Natural killer cell (primary cell): ENCODE measurements around the gene ADAM23. TPM values are rescaled to one million over a fixed set of nuclear protein-coding genes. Genes with fewer than 3 reads are reported as not detected.

Source experiments
- ATAC-seq, 3 donors: fragments of 150-1000 bp in 2 of 3; fragments of 200-7000 bp in 1 of 3; cut with Tn5 transposase; 1 replicate in 1 of 3; 2 replicates in 2 of 3; pipeline ENCODE4 v1.10.0; 2021; ENCODE audit warnings: mild to moderate bottlenecking in 2 of 3, moderate library complexity in 2 of 3
- DNase-seq, 2 donors: peaks; one replicate each; pipeline versions ENCODE4 v3.0.0 to v3.0.0-alpha.2; 2013 to 2021; ENCODE audit warnings: mixed read lengths in 1 of 2
- H3K27ac ChIP-seq: one replicate; pipeline ENCODE4 v1.5.1; 2013; ENCODE audit warnings: mild to moderate bottlenecking, low read length
- H3K27me3 ChIP-seq: one replicate; pipeline ENCODE4 v1.6.1; 2013; ENCODE audit warnings: low read length; ENCODE audit not compliant: control insufficient read depth, insufficient read depth
- H3K36me3 ChIP-seq: one replicate; pipeline ENCODE4 v1.6.1; 2013; ENCODE audit warnings: low read length; ENCODE audit not compliant: control insufficient read depth, insufficient read depth
- H3K4me1 ChIP-seq: one replicate; pipeline ENCODE4 v1.6.1; 2013; ENCODE audit warnings: low read length; ENCODE audit not compliant: control insufficient read depth, insufficient read depth
- H3K4me3 ChIP-seq: one replicate; pipeline ENCODE4 v1.5.1; 2013; ENCODE audit warnings: low read length
- H3K9me3 ChIP-seq: one replicate; pipeline ENCODE4 v1.6.1; 2013; ENCODE audit warnings: low read length; ENCODE audit not compliant: control insufficient read depth, insufficient read depth
- H3K27ac Mint-ChIP-seq, 2 donors: one replicate each; pipeline ENCODE4 v1.8.0; 2022; ENCODE audit warnings: mild to moderate bottlenecking in 2 of 2, mixed read lengths in 2 of 2, moderate library complexity in 1 of 2
- H3K27me3 Mint-ChIP-seq, 2 donors: one replicate each; pipeline ENCODE4 v1.8.0; 2022; ENCODE audit warnings: low read depth in 2 of 2, mixed read lengths in 2 of 2
- H3K36me3 Mint-ChIP-seq: one replicate; pipeline ENCODE4 v1.8.0; 2022; ENCODE audit warnings: mixed read lengths
- H3K4me1 Mint-ChIP-seq, 2 donors: one replicate each; pipeline ENCODE4 v1.8.0; 2022; ENCODE audit warnings: mixed read lengths in 2 of 2
- H3K4me3 Mint-ChIP-seq: one replicate; pipeline ENCODE4 v1.8.0; 2022; ENCODE audit warnings: mild to moderate bottlenecking, moderate library complexity, mixed read lengths
- H3K9me3 Mint-ChIP-seq, 2 donors: one replicate each; pipeline ENCODE4 v1.8.0; 2022; ENCODE audit warnings: mixed read lengths in 2 of 2
- WGBS: methylation state at CpG from one replicate; pipeline ENCODE4 v1.1.7; 2013; ENCODE audit warnings: missing lambda C conversion rate; ENCODE audit not compliant: insufficient coverage; 5-methylcytosine and 5-hydroxymethylcytosine counted together
- intact Hi-C: fragments of 100-400 bp; cut with micrococcal nuclease; formaldehyde crosslinking; loops from one replicate; pipeline ENCODE4 v1.14.2; 2022
- total RNA-seq, 4 donors: library from RNA; stranded (reverse); fragments of 120-200 nt in 1 of 4; gene quantifications; one replicate each; pipeline versions ENCODE4 v1.2.3 to v1.2.4, GENCODE V29; 2013 to 2022
- TF ChIP-seq, protein P1 (sequence below): fragments of 200-600 bp; IDR thresholded peaks from one replicate; pipeline ENCODE4 v1.8.0; 2022; ENCODE audit warnings: antibody characterized with exemption

Gene ADAM23
- total RNA-seq, 3 donors from 2014 or later (not counting 1 experiment from before 2014, with no cell fraction given) = 1.6 TPM; not detected in 2

DNA sequence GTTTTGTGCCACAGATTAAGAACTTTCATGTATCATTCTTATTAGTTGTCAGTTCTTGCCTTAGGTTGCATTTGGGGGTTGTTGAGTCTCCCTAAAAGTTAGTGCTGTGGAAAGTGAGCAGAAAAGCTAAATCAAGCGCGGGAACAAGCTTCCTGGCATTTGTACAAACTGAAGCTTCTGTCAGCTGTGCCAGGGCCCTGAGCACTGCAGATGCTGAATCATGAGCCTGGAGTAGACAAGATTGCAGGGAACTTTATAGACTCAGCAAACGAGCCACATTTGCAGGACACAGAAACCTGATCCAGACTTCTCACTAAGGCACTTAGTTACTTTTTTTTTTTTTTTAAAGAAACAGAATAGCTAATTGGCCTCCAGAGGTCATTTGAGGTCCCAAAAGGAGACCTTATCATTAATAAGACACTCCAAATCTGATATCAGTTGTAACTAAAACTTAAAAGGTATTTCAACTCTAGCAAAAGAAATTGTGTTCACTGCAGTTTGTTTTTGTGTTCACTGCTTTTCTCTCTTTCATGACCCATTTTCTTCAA, 88.7 kb downstream of the ADAM23 start:
- WGBS = 75% methylated on average over 3 of the region's 3 CpGs
- peaks cover 0 to 3% of the 10 kb centered on the region in 2 donors for H3K9me3 Mint-ChIP-seq
- ATAC-seq (no peak), DNase-seq (no peak)
- Histone ChIP-seq H3K4me1 (no peaks in the 10 kb centered on the region), H3K27ac (no peak overlapping the region), H3K27me3 (no peaks in the 10 kb centered on the region), H3K9me3 (no peaks in the 10 kb centered on the region), H3K4me3 (no peak overlapping the region), H3K36me3 (no peaks in the 10 kb centered on the region)
- H3K4me3 Mint-ChIP-seq = no peak overlapping the region
- no peaks in the 10 kb centered on the region for H3K4me1 Mint-ChIP-seq
- intact Hi-C loops = no loop called here
- TF ChIP-seq, protein P1, sequence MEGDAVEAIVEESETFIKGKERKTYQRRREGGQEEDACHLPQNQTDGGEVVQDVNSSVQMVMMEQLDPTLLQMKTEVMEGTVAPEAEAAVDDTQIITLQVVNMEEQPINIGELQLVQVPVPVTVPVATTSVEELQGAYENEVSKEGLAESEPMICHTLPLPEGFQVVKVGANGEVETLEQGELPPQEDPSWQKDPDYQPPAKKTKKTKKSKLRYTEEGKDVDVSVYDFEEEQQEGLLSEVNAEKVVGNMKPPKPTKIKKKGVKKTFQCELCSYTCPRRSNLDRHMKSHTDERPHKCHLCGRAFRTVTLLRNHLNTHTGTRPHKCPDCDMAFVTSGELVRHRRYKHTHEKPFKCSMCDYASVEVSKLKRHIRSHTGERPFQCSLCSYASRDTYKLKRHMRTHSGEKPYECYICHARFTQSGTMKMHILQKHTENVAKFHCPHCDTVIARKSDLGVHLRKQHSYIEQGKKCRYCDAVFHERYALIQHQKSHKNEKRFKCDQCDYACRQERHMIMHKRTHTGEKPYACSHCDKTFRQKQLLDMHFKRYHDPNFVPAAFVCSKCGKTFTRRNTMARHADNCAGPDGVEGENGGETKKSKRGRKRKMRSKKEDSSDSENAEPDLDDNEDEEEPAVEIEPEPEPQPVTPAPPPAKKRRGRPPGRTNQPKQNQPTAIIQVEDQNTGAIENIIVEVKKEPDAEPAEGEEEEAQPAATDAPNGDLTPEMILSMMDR = no peak
- no peak overlapping the region for H3K27ac Mint-ChIP-seq
- H3K27me3 Mint-ChIP-seq = peaks cover 0 to 3% of the 10 kb centered on the region in 2 donors
- H3K36me3 Mint-ChIP-seq = no peaks in the 10 kb centered on the region

DNA sequence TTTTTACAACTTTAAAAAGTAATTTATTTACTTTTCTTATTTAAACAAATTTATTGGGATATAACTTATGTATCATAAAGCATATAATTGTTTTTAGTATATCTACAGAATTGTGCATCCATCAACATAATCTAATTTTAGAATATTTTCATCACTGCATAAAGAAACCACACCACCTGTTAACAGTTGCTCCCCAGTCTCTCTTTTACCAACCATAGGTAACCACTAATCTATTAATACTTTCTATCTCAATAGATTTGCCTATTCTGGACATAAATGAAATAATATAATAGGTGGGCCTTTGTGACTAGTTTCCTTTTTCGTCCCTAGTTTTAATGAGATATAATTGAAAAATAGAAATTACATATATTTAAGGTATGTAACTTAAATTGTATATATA, 90.6 kb downstream of the ADAM23 start:
- Histone ChIP-seq H3K4me3 (no peak overlapping the region), H3K36me3 (no peaks in the 10 kb centered on the region), H3K27me3 (no peaks in the 10 kb centered on the region), H3K9me3 (no peaks in the 10 kb centered on the region), H3K27ac (no peak overlapping the region), H3K4me1 (no peaks in the 10 kb centered on the region)
- H3K4me3 Mint-ChIP-seq = no peak overlapping the region
- WGBS = no CpG with 5 or more reads among the region's 1 CpG
- no peaks in the 10 kb centered on the region for H3K36me3 Mint-ChIP-seq
- H3K27ac Mint-ChIP-seq = no peak overlapping the region
- DNase-seq (no peak), ATAC-seq (no peak)
- intact Hi-C loops = no loop called here
- H3K4me1 Mint-ChIP-seq = no peaks in the 10 kb centered on the region
- peaks cover 0 to 3% of the 10 kb centered on the region in 2 donors for H3K9me3 Mint-ChIP-seq
- peaks cover 0 to 3% of the 10 kb centered on the region in 2 donors for H3K27me3 Mint-ChIP-seq
- TF ChIP-seq, protein P1 = no peak

DNA sequence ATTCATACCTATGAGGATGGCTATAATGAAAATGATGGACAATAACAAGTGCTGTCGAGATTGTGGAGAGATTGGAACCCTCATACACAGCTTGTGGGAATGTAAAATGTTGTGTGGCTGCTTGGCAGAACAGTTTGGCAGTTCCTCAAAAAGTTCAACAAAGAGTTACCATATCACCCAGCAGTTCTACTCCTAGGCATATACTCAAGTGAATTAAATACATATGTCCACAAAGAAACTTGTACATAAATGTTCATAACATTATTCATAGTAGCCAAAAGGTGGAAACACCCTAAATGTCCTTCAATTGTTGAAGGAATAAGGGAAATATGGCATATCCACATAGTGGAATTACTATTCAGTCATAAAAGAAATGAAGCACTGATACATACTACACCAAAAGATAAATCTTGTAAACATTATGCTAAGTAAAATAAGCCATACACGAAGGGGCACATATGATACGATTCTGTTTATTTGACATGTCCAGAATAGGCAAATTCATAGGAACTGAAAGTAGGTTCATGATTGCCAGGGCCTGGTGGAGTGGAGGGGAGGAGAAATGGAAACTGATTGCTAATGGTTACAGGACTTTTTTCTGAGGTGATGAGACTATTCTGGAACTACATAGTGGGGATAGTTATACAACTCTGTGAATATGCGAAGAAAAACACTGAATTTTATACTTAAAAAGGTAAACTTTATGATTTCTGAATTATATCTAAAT, 92.1 kb downstream of the ADAM23 start:
- intact Hi-C loops = no loop called here
- 73% methylated on average over 3 of the region's 4 CpGs for WGBS
- no peak overlapping the region for H3K27ac ChIP-seq
- Mint-ChIP-seq H3K4me1 (no peaks in the 10 kb centered on the region), H3K27me3 (peaks cover 0 to 3% of the 10 kb centered on the region in 2 donors), H3K4me3 (no peak overlapping the region), H3K27ac (no peak overlapping the region), H3K36me3 (no peaks in the 10 kb centered on the region), H3K9me3 (peaks cover 0 to 3% of the 10 kb centered on the region in 2 donors)
- no peaks in the 10 kb centered on the region for H3K27me3 ChIP-seq
- no peaks in the 10 kb centered on the region for H3K36me3 ChIP-seq
- ATAC-seq (no peak), DNase-seq (no peak)
- TF ChIP-seq, protein P1 = no peak
- H3K4me1 ChIP-seq = no peaks in the 10 kb centered on the region
- no peaks in the 10 kb centered on the region for H3K9me3 ChIP-seq
- no peak overlapping the region for H3K4me3 ChIP-seq
